Measurements from ENCODE around the gene FAM32A.

DNA sequence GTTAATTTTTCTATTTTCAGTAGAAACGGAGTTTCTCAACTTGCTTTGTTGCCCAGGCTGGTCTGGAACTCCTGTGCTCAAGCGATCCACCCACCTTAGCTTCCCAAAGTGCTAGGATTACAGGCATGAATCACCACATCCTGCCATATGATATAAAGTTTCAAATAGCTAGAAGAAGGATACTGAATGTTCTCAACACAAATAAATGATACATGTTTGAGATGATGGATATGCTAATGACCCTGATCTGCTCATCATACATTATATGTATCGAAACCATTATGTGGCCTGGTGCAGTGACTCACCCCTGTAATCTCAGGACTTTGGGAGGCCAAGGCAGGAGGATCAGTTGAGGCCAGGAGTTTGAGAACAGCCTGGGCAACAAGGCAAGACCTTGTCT is 23.4 kb upstream of the FAM32A start:
- TF ChIP-seq, protein P1, sequence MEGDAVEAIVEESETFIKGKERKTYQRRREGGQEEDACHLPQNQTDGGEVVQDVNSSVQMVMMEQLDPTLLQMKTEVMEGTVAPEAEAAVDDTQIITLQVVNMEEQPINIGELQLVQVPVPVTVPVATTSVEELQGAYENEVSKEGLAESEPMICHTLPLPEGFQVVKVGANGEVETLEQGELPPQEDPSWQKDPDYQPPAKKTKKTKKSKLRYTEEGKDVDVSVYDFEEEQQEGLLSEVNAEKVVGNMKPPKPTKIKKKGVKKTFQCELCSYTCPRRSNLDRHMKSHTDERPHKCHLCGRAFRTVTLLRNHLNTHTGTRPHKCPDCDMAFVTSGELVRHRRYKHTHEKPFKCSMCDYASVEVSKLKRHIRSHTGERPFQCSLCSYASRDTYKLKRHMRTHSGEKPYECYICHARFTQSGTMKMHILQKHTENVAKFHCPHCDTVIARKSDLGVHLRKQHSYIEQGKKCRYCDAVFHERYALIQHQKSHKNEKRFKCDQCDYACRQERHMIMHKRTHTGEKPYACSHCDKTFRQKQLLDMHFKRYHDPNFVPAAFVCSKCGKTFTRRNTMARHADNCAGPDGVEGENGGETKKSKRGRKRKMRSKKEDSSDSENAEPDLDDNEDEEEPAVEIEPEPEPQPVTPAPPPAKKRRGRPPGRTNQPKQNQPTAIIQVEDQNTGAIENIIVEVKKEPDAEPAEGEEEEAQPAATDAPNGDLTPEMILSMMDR (IDR thresholded peaks at IDR 0.05), result no peak
- TF ChIP-seq POLR2A (IDR thresholded peaks at IDR 0.05) (no peak), POLR2AphosphoS5 (IDR thresholded peaks at IDR 0.05) (no peak), EP300 (IDR thresholded peaks at IDR 0.05) (no peak)
